ENCODE data around the gene SOX6.
"Not testable (repeated sequence)": the region's sequence is repeated elsewhere in the genome, so short reads cannot be mapped to it uniquely, and the experiment has no call there.

SOX6 gene

DNA sequence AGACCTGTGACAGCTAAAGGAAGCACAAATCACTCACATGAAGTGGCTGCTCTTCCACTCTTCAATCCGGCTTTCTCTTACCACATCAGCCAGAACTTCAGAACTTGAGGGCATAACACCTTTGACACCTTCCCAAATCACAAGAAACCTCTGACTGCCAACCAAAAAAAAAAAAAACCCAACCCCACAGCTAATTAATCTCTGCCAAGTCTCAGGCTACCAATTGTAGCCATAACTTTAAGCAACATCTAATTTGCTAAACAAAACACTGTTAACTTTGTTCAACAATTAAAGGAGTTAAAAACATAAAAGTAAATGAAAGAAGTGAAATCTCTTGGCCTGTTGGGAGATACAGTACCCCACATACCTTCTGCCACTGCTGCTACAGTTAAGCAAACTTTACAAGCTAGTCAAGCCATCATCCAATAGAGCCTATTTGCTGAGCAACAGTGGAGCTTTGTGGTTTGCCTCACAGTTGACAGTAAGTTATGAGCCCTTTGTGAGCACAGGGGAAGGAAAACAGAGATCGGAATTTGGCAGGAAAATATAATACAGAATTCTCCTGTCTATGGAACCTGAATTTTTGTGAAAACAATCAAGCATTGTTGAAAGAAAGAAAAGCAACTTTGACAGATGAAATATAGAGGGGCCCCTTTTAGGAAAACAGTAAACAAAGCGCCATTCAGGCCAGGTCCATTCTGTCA is at the start of gene SOX6:
TSS of gene SOX6 (minus strand) at position 490 of the 704 bp plus-strand sequence. CDS start 15,298 bp downstream, outside the sequence.
- DNase-seq (ENCODE audit: low read depth) = no peak

DNA sequence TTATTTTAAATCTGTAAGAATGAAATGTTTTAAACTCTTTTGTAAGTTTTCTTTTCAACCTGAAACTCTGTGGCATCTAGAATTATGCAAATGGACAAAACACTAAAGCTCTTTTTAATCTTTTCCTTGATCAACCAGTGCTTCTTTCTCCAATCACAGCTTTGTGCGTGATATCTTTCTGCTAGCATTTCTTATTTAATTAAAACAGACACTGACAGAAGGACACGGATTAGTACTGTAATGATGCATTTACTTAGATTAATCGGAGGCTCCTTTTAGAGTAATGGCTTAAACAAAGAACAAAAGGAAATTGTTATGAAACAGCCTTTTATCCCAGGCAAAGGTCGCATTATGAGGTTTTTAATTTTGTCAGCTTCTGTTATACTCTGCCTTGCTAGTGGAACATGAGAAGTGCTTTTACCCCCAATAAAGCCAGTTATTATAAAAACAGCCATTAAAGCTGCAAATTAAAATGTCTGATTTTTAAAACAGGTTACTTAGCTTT is 48.5 kb upstream of the SOX6 start:
- no peak for DNase-seq (ENCODE audit: low read depth)

DNA sequence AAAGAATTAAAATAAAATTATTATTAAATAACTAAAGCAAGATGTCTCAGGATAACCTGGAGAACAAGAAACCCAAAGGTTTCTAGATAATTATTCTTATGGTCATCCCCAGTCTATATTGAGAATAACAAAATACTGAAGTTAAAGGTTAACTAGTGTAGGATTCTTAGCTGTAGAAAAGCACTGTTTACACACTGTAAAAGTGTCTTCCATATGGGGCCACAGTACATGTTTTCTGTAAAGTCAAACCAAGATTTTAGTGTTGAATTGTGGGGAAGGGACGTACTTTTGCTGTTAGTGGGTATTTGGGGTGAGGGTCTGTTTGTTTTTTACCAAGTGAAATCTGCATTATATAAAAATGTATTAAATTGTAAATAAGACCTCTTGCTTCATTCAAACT is 47.5 kb upstream of the SOX6 start:
- no peak for DNase-seq (ENCODE audit: low read depth)

DNA sequence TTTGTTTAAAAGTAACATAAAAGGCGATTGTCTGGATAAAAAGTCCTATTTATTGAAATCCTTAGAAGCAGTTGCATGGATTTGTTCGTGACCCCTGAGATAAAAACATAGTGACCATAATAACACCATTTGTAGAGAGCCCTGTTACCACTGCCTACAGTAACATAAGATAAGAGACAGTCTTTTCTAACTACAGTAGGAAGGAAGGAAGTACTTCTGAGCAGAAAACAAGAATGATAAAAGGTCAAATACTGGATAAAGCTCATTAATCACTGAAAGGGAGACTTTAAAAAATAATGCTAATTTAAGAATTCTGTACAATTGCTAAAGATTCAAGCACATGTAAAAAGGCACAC is 47.1 kb upstream of the SOX6 start:
- no peak for DNase-seq (ENCODE audit: low read depth)

DNA sequence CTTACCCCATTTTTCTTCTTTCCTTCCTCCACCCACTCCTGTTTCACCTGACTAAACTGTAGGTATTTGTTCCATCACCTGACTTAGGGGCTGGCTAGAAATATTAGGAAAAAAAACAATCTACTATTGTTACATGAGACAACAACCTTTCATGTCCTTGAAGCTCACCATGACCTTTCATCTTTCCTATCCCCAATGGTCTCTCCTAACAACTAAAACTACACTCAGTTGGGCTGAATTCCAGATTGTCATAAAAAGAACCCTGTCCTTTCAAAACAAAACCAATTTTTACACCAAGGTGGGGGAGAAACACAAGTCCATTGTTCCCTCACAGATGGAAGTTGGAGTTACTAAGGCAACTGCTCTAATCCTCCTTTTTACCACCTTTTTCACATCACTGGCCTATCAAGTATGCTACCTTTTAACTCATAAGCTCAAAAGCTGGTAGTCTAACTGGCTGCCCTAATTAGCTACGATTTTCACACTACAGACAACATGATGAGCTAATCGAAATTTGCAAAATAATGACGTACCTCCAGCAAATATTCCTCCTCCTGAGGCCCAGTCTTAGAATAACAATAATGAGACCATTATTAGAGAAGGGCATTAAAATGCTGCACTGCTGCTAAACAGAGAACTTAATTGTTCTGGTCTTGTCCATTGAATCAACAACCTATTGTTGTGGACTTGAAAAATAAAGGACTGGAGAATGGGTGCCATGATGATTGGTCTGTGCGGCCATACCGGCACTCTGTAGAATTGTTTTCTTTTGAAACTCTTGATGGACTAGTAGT is 46.5 kb upstream of the SOX6 start:
- DNase-seq (ENCODE audit: low read depth) = no peak

DNA sequence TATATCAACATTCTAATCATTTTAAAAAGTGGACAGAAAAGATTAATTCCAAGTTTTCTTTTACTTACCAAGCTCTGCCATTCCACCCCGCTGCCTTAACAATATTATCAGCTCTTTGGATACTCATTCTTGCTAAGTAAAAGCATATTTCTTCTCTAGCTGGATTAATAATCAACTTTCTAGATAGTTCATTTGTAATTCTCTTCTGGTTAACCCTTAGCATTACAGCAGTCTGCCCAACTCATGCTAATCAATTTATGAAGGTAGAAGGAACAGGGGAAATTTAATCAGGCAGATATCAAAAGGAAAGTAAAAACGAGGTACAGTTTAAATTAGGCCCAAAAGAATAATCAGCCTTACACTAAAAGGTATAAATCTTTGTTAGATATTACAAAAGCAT is 41.0 kb upstream of the SOX6 start:
- DNase-seq (ENCODE audit: low read depth) = no peak

DNA sequence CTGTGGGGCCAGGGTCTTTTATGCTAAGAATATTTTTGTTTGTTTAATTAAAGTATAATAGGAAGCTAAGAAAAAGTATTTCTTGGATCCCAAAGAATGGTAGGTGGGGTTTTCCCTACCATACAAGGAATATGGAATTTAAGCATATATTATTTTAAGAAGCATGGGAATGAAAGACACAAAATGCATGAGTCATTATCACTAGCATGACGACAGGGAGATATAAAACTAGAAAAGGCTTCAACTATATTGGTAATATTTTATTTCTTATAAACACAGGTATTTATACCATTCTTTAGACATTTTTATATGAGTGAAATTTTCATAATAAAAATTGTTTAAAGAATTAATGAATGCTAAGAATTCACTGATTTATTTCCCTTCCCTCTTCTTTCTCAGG is 39.3 kb upstream of the SOX6 start:
- DNase-seq (ENCODE audit: low read depth) = no peak

DNA sequence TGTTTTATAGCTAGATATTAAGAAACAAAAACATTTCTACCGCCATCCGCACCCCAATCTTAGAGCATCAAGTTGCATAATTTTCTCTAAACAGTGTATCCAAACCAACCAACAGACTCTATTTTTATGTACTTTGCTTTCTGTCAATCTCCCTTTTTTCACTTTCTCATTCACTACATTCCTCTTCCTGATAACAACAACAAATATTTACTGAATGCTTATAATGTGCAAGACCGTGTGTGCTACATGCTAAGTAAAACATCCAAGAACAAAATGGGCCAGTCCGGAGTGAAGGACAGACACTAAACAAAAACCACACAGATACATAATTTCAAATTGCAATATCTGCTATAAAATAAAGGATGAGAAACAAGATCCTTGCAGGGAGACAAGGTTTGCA is 38.6 kb upstream of the SOX6 start:
- no peak for DNase-seq (ENCODE audit: low read depth)

DNA sequence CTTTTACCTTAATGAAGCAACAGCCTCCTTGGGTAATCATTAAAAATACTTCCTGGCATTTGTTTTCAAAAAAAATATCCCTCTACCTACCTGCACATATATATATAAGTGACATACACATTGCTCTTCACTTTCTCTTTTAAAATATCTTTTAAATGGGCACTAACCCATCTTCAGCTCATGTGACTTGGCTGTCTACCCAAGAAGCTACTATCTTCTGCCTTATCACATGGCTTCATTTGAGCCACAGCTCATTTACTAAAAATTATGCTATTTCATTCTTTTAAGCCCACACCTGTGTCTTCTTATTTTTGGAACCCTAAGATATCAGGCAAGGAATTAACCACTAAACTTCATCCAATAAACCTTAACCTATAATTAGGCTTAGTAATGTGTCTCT is 37.0 kb upstream of the SOX6 start:
- DNase-seq (ENCODE audit: low read depth) = no peak

DNA sequence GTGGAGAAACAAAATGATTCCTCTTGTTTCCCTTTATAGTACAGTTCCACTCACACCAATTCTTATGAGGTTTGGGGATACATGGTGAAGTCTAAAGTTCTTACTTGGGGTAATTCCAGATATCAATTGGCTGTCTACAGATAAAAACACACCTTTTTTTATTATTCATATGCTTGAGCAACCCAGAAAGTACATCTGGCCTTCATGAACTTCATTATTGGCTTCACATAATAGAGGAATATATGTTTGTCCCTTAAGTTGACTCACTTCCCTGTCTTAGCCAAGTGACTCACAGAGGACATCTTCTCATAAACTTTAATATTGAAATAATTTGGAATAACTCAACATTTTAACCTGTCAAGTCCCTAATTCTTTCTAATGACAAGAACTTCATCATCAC is 36.3 kb upstream of the SOX6 start:
- no peak for DNase-seq (ENCODE audit: low read depth)

DNA sequence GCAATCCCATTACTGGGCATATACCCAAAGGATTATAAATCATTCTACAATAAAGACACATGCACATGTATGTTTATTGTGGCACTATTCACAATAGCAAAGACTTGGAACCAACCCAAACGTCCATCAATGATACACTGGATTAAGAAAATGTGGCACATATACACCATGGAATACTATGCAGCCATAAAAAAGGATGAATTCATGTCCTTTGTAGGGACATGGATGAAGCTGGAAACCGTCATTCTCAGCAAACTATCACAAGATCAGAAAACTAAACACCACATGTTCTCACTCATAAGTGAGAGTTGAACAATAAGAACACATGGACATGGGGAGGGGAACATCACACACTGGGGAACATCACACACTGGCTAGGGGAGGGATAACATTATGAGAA is 34.5 kb upstream of the SOX6 start:
- DNase-seq (ENCODE audit: low read depth) = not testable (repeated sequence)

DNA sequence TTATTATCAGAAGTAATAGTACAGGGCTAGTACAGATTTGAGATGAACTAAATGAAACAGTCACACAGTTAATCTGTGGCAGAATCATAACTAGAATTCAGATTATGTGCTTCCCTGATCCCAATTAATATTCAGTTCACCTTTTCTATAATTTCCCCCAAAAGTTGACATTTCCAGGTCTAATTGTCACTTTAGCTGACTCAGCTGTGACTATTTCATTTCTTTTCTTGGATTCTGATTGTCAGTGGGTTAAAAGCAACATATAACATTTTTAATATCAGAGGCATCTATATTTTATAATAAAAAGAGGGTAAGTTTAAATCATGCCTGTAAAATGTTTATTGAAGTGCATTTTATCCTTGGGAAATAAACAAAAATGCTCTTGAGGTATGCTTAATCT is 28.8 kb upstream of the SOX6 start:
- no peak for DNase-seq (ENCODE audit: low read depth)

DNA sequence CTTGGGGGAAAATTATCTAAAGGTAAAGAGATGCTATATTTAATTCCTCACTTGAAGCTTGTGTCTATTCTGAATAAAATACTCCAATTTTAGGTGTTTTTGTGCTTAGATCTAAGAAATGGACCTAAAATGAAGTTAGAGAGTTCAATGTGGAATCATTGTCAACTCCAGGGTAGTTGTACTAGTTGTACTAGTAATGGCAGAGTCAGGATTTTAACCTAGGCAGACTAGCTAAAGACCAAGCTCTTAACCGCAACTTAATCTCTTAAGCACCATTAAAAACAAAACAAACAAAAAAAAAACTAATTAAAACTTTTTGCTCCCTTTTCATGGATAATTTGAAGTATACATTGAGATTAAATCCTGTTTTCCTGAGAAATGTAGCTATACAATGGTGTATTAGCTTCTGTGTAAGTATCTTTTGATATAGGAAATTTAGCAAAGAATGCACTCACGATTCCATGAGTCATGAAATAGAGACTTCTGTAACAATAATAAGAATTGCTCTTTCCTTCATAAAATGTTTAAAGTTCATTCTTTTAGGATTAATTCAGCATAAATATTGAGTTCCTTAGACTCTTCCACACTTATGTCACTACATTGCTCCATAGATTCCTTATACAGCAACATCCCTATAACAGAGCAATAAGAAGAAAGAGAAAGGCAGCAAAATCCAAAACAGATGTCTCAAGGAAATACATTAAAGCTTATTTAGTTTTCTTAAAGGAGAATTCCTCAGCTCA is 26.5 kb upstream of the SOX6 start:
- no peak for DNase-seq (ENCODE audit: low read depth)

DNA sequence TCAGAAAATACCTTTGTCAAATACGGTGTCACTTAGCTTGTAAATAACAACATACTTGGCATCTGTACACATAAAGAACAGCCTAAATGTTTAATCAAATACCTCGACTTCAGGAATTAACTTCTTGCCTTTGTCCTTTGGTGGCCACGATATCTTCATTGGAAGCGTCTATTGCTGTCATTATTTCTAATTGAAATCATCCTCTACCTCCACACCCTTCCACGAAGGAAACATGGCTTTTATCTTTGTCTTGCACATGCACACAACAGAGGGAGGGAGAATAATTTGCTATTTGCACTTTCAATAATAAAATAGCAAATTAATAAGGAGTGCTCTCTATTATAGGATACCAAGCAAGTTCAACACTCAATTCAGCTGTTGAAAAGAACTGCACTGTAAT is 25.8 kb upstream of the SOX6 start:
- no peak for DNase-seq (ENCODE audit: low read depth)

DNA sequence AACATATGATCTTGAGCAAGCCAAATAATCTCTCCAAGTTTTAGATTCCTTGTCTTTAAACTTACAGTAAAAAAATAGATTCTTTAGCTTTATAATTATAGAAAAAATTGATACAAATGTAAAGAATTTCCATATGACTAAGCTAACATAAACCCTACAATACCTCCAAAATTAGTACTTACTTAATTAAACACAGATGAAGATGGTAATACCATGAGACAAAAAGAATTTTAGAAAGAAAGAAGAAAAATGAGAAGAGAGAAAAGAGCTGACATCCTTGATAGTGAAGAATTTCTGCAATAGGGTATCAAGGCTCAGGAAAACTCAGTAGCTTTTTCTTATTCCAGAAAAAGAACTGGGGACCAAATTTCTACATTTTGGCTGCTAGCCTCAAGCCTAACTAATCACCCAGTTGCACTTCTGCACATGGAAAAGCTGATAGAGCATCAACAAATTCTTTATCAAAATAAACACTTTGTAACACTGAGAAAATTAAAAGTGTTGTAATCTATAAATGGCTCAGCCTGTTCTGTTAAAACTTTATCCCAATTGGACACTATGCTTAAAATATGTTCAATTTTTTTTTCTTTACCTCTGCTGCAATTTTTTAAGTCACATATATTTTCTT is 24.7 kb upstream of the SOX6 start:
- DNase-seq (ENCODE audit: low read depth) = no peak

DNA sequence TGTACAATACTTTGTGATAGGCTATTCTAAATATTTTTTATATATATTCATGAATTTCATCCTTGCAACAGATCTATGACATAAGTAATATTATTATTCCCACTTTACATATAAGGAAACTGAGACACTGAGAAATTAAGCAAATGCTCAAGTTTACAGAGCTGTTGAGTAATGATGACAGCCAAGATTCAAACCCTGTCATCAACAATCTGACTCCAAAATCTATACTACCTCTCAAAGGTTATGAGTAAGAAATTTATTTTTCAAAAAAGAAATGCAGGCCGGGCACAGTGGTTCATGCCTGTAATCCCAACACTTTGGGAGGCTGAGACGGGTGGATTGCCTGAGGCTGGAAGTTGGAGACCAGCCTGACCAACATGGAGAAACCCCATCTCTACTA is 22.6 kb upstream of the SOX6 start:
- DNase-seq (ENCODE audit: low read depth) = no peak

DNA sequence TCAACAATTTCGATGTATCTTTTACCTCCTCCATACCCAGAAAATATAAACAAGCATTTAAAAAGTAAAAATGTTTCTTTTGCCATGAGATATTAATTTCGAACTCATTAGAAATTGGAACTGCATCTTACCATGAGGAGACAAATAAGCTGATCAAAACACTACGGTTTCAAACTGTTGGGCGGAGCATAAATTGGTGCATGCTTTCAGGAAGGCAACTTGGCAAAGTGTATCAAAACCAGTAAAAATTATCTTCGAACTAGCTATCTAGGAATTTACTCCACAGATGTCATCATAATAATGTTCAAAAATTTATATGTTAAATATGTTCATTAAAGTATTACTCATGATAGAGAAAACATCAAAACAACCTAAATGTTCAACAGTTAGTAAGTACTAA is 21.4 kb upstream of the SOX6 start:
- DNase-seq (ENCODE audit: low read depth) = no peak

DNA sequence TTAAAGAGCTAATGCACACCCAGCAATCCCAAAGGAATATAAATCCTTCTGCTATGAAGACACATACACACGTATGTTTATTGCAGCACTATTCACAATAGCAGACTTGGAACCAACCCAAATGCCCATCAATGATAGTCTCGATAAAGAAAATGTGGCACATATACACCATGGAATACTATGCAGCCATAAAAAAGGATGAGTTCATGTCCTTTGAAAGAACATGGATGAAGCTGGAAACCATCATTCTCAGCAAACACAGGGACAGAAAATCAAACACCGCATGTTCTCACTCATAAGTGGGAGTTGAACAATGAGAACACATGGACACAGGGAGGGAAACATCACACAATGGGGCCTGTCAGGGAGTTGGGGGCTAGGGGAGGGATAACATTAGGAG is 19.3 kb upstream of the SOX6 start:
- not testable (repeated sequence) for DNase-seq (ENCODE audit: low read depth)

DNA sequence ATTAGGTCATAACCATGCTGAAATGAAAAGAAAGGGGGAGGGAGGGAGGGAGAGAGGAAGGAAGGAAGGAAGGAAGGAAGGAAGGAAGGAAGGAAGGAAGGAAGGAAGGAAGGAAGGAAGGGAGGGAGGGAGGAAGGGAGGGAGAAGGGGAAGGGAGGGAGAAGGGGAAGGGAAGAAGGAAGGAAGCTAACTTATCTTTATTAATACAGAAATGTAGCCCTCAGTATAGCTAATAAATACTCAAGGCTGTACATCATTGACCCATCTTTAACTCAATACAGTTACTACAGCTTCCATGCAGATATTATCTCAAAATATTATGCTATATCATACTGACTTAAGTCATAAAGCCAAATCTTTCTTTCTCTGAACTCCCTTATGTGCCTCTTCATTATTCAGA is 17.4 kb upstream of the SOX6 start:
- DNase-seq (ENCODE audit: low read depth) = no peak

DNA sequence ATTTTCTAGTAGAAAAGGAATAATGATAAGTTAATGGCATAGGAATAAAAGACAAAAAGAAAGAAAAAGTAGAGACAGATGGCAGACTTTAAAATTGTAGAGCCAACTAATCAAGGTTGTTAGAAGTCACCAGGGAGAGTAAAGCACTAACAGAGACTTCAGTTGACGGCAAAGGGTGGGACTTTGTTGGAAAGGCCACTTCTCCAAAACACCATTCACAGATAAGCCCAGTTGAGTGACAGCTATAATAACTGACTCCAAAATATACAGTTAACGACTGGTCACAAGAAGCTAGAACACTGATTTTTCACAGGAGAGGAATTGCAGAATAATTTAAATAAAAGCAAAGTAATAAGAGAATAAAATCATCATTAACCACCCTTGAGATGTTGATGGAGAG is 16.0 kb upstream of the SOX6 start:
- no peak for DNase-seq (ENCODE audit: low read depth)

DNA sequence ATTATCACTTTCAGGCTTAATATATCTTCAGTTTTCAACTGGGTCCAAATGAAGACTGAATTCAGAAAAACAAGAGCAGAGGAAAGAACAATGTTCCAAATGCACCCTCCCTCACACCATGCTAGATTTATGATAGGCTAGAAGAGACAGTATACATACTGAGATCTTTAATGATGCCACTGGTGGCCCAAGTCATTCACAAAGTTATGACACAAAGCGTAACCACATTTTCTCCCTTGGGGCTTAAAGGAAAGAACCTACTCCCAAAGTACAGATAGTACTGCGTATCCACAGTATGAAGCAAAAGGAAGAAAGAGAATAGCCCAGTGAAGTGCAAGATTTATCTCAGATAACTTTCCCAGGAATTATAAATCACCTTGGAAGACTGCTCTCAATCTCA is 10.9 kb upstream of the SOX6 start:
- DNase-seq (ENCODE audit: low read depth) = no peak

DNA sequence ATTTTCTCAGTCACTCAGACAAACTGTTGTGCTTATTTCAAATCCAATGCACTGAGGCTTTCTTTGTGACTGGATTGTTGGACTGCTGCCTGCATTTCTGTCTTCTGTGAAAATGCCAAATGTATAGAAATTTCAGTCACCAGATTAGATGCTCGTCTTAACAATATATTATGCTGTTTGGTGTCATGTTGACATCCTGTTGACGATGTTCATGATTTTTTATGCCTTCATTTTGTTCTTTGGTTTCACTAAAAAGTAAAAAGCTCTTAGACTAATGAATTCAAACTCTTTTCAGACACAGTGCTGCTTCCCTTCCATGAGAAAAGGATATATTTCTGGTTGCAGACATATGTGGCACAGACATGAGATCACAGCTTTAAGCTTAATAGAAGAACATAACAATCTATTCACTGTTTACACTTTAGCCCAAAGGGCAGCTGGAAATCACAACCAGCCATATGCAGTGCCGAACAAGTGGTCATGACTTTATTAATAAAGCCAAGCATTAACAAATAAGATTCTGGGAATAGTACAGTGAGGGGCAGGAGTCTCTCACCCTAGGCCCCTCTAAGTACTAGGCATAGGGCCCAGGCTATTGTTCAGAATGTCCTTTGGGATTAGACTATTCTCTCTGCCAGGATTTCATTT is 9.4 kb upstream of the SOX6 start:
- no peak for DNase-seq (ENCODE audit: low read depth)

Data from CMK (cell line).